Stimulated activated CD8-positive, alpha-beta memory T cell treated with anti-CD3 and anti-CD28 coated beads, Interleukin-15, amount 100 ng/mL, for 48 hours (primary cell): ENCODE data around the gene CENPH.
"Not testable (repeated sequence)": the region's sequence is repeated elsewhere in the genome, so short reads cannot be mapped to it uniquely, and the experiment has no call there.

ENCODE experiments used
- DNase-seq, 2 donors: peaks; one replicate each; pipeline ENCODE4 v3.0.0-alpha.2; 2020; ENCODE audit warnings: low read depth in 2 of 2

The CENPH gene

GRCh38 chr5:69189162-69190086 lies at the start of gene CENPH:
Gene CENPH, plus strand, starts transcription at chr5:69189583. Its CDS starts 52 bp downstream, at chr5:69189635.
- DNase-seq = peak; percentile 87

GRCh38 chr5:69140239-69140638 lies 49.1 kb upstream of the CENPH start:
- DNase-seq = not testable (repeated sequence)

- DNase-seq = no peak
These were observed 48.6 kb upstream of the CENPH start for GRCh38 chr5:69140827-69141226.

GRCh38 chr5:69148576-69148975 lies 40.8 kb upstream of the CENPH start:
- not testable (repeated sequence) for DNase-seq

GRCh38 chr5:69148981-69149675 lies 40.3 kb upstream of the CENPH start:
- no peak for DNase-seq

GRCh38 chr5:69149676-69150010 lies 39.7 kb upstream of the CENPH start:
- no peak for DNase-seq

- DNase-seq = no peak
These were observed 36.7 kb upstream of the CENPH start for GRCh38 chr5:69152731-69153130.

- no peak for DNase-seq
These were observed 32.9 kb upstream of the CENPH start for GRCh38 chr5:69156456-69156855.

GRCh38 chr5:69158039-69158438 lies 31.3 kb upstream of the CENPH start:
- DNase-seq = no peak

- no peak for DNase-seq
These were observed 28.7 kb upstream of the CENPH start for GRCh38 chr5:69160651-69161050.

GRCh38 chr5:69166686-69167492 lies 22.5 kb upstream of the CENPH start, which contains the start of gene CCNB1:
Gene CCNB1, plus strand, starts transcription at chr5:69167150. Its CDS starts 113 bp downstream, at chr5:69167263.
- DNase-seq = peak; percentile 98 to 99

- no peak for DNase-seq
These were observed 21.9 kb upstream of the CENPH start for GRCh38 chr5:69167493-69167855.

GRCh38 chr5:69167929-69168328 lies 21.5 kb upstream of the CENPH start:
- DNase-seq = no peak

GRCh38 chr5:69170495-69170894 lies 18.9 kb upstream of the CENPH start:
- DNase-seq = no peak

GRCh38 chr5:69170969-69171368 lies 18.4 kb upstream of the CENPH start:
- DNase-seq = no peak

GRCh38 chr5:69181659-69182293 lies 7.6 kb upstream of the CENPH start:
- DNase-seq = not testable (repeated sequence)

GRCh38 chr5:69184621-69185020 lies 4.8 kb upstream of the CENPH start:
- no peak for DNase-seq

GRCh38 chr5:69187342-69187741 lies 2.0 kb upstream of the CENPH start:
- no peak for DNase-seq

- no peak for DNase-seq
These were observed 597 bp upstream of the CENPH start for GRCh38 chr5:69188811-69189161.

- DNase-seq = no peak
These were observed 13.1 kb downstream of the CENPH start for GRCh38 chr5:69202497-69202896.

- DNase-seq = no peak
These were observed 17.3 kb downstream of the CENPH start for GRCh38 chr5:69206528-69207190.
